BLaER1 treated with 17β-estradiol and CSF1 and Interleukin-3, amounts not matched to agents 10 nM and 100 nM (cell line): ENCODE data around the gene DEPDC4.

Experiments
- H3K27ac ChIP-seq, 11 experiments: shearing (Covaris generic); formaldehyde crosslinking; 2 replicates each; pipeline ENCODE4 v1.8.1; 2022
- H3K27me3 ChIP-seq, 11 experiments: shearing (Covaris generic); formaldehyde crosslinking; 2 replicates each; pipeline ENCODE4 v1.8.1; 2022
- H3K36me3 ChIP-seq, 11 experiments: shearing (Covaris generic); formaldehyde crosslinking; 2 replicates each; pipeline ENCODE4 v1.8.1; 2022
- H3K4me1 ChIP-seq, 10 experiments: shearing (Covaris generic); formaldehyde crosslinking; 2 replicates each; pipeline ENCODE4 v1.8.1; 2022
- H3K4me2 ChIP-seq, 11 experiments: shearing (Covaris generic); formaldehyde crosslinking; 2 replicates each; pipeline ENCODE4 v1.8.1; 2022
- H3K4me3 ChIP-seq, 10 experiments: shearing (Covaris generic); formaldehyde crosslinking; 2 replicates each; pipeline ENCODE4 v1.8.1; 2022
- H3K9ac ChIP-seq, 11 experiments: shearing (Covaris generic); formaldehyde crosslinking; 2 replicates each; pipeline ENCODE4 v1.8.1; 2022
- H3K9me3 ChIP-seq, 11 experiments: shearing (Covaris generic); formaldehyde crosslinking; replicated peaks in 1 of 11; 2 replicates each; pipeline ENCODE4 v1.8.1; 2022
- H4K20me1 ChIP-seq, 11 experiments: shearing (Covaris generic); formaldehyde crosslinking; 2 replicates each; pipeline ENCODE4 v1.8.1; 2022
- Cebpa-rat ChIP-seq, 11 experiments: shearing (Covaris generic); IDR thresholded peaks; 2 replicates each; pipeline ENCODE4 v1.8.1; 2022

The DEPDC4 gene

DNA sequence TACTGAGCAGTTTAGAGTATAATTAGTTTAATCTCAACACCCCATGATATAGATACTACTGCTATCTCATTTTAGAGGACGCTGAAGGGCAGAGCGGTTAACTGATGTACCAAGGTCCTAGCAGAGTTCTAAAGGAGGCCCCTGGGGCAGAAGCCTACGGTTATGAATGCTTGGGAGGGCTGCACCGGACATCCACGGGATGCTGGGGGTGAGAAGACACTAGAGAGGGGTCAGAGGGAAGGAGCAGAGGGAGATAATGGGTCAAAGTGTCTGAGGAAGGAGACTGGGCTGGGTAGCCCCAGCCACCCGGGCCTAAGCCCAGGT lies 67.9 kb downstream of the DEPDC4 start:
- TF ChIP-seq Cebpa-rat (IDR thresholded peaks at IDR 0.05): no peak
- Histone ChIP-seq H3K4me2 (peak overlapping the region; percentile 80 to 98 (median 95)), H4K20me1 (peaks cover 0 to 14% (median 0%) of the 10 kb centered on the region in 11 experiments; a peak in 7 of 22 replicates), H3K27ac (peak overlapping the region in 9 of 11 experiments; percentile 76 to 88 (median 80); a peak in 16 of 22 replicates), H3K4me3 (peak overlapping the region; percentile 70 to 88 (median 76)), H3K4me1 (peaks cover 20 to 38% (median 31%) of the 10 kb centered on the region in 10 experiments), H3K9me3 (no peaks in the 10 kb centered on the region), H3K9ac (peak overlapping the region in 10 of 11 experiments; percentile 67 to 87 (median 84); a peak in 19 of 22 replicates), H3K36me3 (peaks cover 0 to 27% (median 13%) of the 10 kb centered on the region in 11 experiments; a peak in 14 of 22 replicates), H3K27me3 (no peaks in the 10 kb centered on the region; a peak in 1 of 22 replicates)

DNA sequence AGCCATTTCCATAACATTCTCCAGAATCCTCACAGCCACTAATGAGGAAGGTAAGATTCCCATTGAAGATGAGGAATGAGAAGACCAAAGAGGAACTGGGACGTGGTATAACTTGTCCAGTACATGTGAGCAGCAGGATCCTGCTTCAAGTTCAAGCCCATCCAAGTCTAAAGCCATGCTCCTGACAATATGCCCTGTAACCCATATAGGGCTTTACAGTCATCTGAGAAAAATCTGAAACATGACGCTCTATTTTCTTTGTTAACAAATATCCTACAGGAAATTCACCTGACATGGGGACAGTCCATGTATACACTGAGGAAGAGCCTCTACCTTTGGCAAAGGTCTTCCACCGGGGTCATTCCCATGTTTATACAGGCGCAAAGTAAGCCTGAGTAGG lies 69.4 kb downstream of the DEPDC4 start:
- Histone ChIP-seq H3K27me3 (no peaks in the 10 kb centered on the region; a peak in 1 of 22 replicates), H3K27ac (no peak overlapping the region), H3K4me3 (no peak overlapping the region), H3K36me3 (peaks cover 0 to 40% (median 16%) of the 10 kb centered on the region in 11 experiments; a peak in 13 of 22 replicates), H3K9me3 (no peaks in the 10 kb centered on the region), H3K4me1 (peaks cover 17 to 35% (median 27%) of the 10 kb centered on the region in 10 experiments), H4K20me1 (peaks cover 0 to 9% (median 0%) of the 10 kb centered on the region in 11 experiments; a peak in 3 of 22 replicates), H3K4me2 (no peak overlapping the region; a peak in 1 of 22 replicates), H3K9ac (no peak overlapping the region)
- no peak for TF ChIP-seq Cebpa-rat (IDR thresholded peaks at IDR 0.05)

DNA sequence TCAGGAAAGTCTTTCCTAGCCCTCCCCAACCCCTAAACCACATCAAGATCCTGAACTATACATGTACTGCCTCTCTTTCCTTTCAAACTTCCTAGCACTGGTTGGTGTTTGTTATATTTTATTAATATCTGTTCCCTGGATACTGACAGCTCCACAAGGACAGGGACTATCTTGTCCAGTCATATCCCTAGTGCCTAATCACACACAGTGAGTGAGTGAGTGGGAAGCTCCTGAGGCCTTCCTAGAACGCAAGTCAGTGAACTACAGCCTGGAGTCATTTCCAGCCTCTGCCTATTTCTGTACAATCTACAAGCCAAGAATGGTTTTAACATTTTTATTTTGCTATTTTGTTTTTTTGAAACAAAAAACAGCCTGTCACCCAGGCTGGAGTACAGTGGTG lies 73.8 kb downstream of the DEPDC4 start:
- no peak for TF ChIP-seq Cebpa-rat (IDR thresholded peaks at IDR 0.05)
- Histone ChIP-seq H3K36me3 (peaks cover 0 to 72% (median 26%) of the 10 kb centered on the region in 11 experiments; a peak in 14 of 22 replicates), H3K9ac (no peak overlapping the region)

More for the DNA sequence above, 73.8 kb downstream of the DEPDC4 start:
- H3K4me3 ChIP-seq: no peak overlapping the region
- no peak overlapping the region for H3K4me2 ChIP-seq
- H4K20me1 ChIP-seq: no peaks in the 10 kb centered on the region; a peak in 1 of 22 replicates
- H3K9me3 ChIP-seq: peaks cover 4 to 11% (median 7%) of the 10 kb centered on the region in 11 experiments; a peak in 9 of 22 replicates
- no peak overlapping the region for H3K27ac ChIP-seq
- H3K27me3 ChIP-seq: no peaks in the 10 kb centered on the region
- peaks cover 11 to 34% (median 24%) of the 10 kb centered on the region in 10 experiments for H3K4me1 ChIP-seq
